Calu3 (cell line): ENCODE data around the gene HS6ST3. TPM values are rescaled to one million over a fixed set of nuclear protein-coding genes. Genes with fewer than 3 reads are reported as not detected.

ENCODE experiments used
- BruUV-seq: library from RNA; stranded (reverse); fragments of 400-500 nt; replicated peaks from 2 replicates; lab custom pipeline; 2021; lab: Mats Ljungman, UMichigan
- CTCF ChIA-PET: fragments of 300-600 bp; sonication (Branson Sonifier 250); formaldehyde crosslinking; loops from one replicate; lab custom pipeline; 2022; ENCODE audit warnings: antibody characterized with exemption; lab: Charles Lee
- DNase-seq: peaks from one replicate; pipeline ENCODE4 v3.0.0; 2022
- H3K27ac Mint-ChIP-seq: one replicate; pipeline ENCODE4 v1.8.0; 2022; ENCODE audit warnings: mixed read lengths; ENCODE audit not compliant: unreplicated experiment
- H3K27me3 Mint-ChIP-seq: one replicate; pipeline ENCODE4 v1.8.0; 2022; ENCODE audit warnings: mixed read lengths; ENCODE audit not compliant: unreplicated experiment
- H3K36me3 Mint-ChIP-seq: one replicate; pipeline ENCODE4 v1.8.0; 2022; ENCODE audit warnings: mild to moderate bottlenecking, moderate library complexity, mixed read lengths; ENCODE audit not compliant: insufficient read depth, unreplicated experiment
- H3K4me1 Mint-ChIP-seq: one replicate; pipeline ENCODE4 v1.8.0; 2022; ENCODE audit warnings: mild to moderate bottlenecking, low read depth, mixed read lengths; ENCODE audit not compliant: unreplicated experiment
- H3K4me3 Mint-ChIP-seq: one replicate; pipeline ENCODE4 v1.8.0; 2022; ENCODE audit warnings: mild to moderate bottlenecking, low read depth, moderate library complexity, mixed read lengths; ENCODE audit not compliant: unreplicated experiment
- H3K9me3 Mint-ChIP-seq: one replicate; pipeline ENCODE4 v1.8.0; 2022; ENCODE audit warnings: low read depth, mixed read lengths; ENCODE audit not compliant: unreplicated experiment
- CTCF ChIP-seq: fragments of 200-600 bp; IDR thresholded peaks from one replicate; pipeline ENCODE4 v1.8.0; 2022; ENCODE audit warnings: antibody characterized with exemption; ENCODE audit not compliant: unreplicated experiment
- intact Hi-C: fragments of 100-400 bp; cut with micrococcal nuclease; formaldehyde crosslinking; loops from one replicate; pipeline ENCODE4 v1.10.0; 2022; ENCODE audit not compliant: unreplicated experiment
- total RNA-seq: library from RNA; stranded (reverse); gene quantifications from 2 replicates; pipeline ENCODE4 v1.2.3, GENCODE V29; 2022

Gene HS6ST3
- total RNA-seq, 1 experiment from 2014 or later, result not detected

DNA sequence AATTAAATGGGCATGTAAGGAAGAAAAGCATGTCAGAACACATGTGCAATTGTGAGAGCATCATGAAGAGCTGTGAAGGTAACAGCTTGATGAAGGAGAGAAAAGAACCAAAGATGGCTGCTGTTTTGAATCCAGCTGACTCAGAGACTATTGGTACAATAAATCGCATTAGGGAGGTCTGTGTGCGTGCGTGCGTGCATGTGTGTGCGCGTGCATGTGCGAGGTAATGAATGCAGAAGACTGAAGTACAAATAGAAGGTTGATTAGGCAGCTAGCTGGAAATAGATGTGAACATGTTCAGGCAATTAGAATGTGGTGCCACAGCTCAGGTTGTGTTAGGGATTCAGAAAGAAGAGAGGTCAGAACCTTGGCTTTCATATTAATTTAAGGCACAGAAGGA, 463.9 kb downstream of the HS6ST3 start:
- Mint-ChIP-seq H3K27me3 (no peaks in the 10 kb centered on the region), H3K9me3 (no peaks in the 10 kb centered on the region), H3K36me3 (no peaks in the 10 kb centered on the region), H3K4me3 (no peak overlapping the region), H3K27ac (no peak overlapping the region), H3K4me1 (no peaks in the 10 kb centered on the region)
- intact Hi-C loops, result no loop called here
- no peak for TF ChIP-seq CTCF
- CTCF ChIA-PET, result no interaction called here
- no peak for DNase-seq
- BruUV-seq, result no TSS peak

- Mint-ChIP-seq H3K27ac (no peak overlapping the region), H3K36me3 (no peaks in the 10 kb centered on the region), H3K4me1 (no peaks in the 10 kb centered on the region), H3K27me3 (no peaks in the 10 kb centered on the region), H3K4me3 (no peak overlapping the region), H3K9me3 (no peaks in the 10 kb centered on the region)
- CTCF ChIA-PET, result no interaction called here
- intact Hi-C loops, result no loop called here
- no peak for DNase-seq
- TF ChIP-seq CTCF, result no peak
- BruUV-seq, result no TSS peak
Observed at GRCh38 chr13:96573563-96573962, 483.7 kb downstream of the HS6ST3 start.

DNA sequence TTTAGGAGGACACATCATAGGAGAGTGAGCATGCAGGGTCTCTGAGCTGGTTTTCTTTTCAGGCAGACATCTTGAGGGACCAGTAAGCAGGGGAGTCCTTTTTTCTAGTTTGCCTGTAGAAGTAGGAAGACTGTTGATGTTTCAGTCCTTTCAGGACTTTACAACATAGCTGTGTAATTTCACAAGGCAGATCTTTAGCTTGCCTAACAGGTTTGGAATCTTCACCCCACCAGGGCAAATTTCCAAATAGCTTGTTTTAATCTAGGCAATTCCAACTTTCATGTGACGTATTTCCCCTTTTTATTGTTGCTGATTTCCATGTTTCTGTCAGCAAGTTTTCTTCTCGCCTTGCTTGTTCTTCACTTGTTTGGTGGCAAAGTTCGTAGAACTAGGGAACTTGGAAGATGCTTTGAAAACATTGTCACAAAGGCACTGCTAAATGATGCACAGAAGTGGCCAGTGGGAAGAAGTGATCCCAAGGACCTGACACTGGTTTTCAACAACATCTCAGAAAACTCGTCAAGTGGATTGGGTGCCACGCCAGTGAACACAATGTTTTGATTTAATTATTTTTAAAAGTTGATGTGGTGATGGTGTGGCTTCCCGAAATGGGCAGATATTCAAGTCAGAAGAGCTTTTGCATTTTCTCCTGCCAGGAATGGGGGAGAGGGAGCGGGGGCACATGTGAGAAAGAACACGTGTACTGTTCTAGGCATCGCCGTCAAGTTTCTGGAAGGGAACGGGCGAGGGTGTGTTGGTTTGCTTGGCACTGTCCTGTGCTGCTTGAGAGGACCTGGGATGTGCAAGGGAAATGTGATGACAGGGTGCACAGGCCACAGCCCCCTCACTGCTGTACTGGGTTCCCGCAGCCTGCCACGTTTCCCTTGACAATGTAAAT, 485.8 kb downstream of the HS6ST3 start:
- H3K9me3 Mint-ChIP-seq, result no peaks in the 10 kb centered on the region
- H3K27me3 Mint-ChIP-seq, result no peaks in the 10 kb centered on the region
- TF ChIP-seq CTCF, result no peak
- no peak overlapping the region for H3K4me3 Mint-ChIP-seq
- intact Hi-C loops, result no loop called here
- no peaks in the 10 kb centered on the region for H3K36me3 Mint-ChIP-seq
- no peak for DNase-seq
- H3K27ac Mint-ChIP-seq, result no peak overlapping the region
- no TSS peak for BruUV-seq
- CTCF ChIA-PET, result no interaction called here
- no peaks in the 10 kb centered on the region for H3K4me1 Mint-ChIP-seq

DNA sequence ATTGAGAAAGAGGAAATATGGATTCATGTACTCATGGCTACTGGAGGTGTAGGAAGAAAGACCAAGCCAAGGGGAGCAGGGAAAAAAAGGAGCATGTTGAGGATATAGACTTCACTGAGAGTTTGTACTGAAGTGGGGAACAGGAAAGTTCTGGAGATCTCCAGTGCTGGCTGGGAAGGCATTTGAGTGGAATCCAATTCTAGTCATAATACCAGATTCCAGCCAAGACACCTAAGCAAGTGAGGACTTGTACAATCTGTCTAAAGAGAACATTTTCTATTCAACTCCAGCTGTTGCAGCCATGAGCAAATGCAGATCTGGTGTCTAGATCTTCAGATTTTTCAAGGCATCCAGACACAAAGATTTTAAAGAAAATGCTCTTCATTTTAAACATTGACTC, 491.8 kb downstream of the HS6ST3 start:
- TF ChIP-seq CTCF, result no peak
- DNase-seq, result no peak
- peaks cover 2% of the 10 kb centered on the region for H3K9me3 Mint-ChIP-seq
- no peak overlapping the region for H3K4me3 Mint-ChIP-seq
- no peaks in the 10 kb centered on the region for H3K27me3 Mint-ChIP-seq
- CTCF ChIA-PET, result no interaction called here
- H3K36me3 Mint-ChIP-seq, result no peaks in the 10 kb centered on the region
- H3K27ac Mint-ChIP-seq, result no peak overlapping the region
- H3K4me1 Mint-ChIP-seq, result no peaks in the 10 kb centered on the region
- intact Hi-C loops, result no loop called here
- BruUV-seq, result no TSS peak
